GM21576 (cell line): ENCODE results near the gene TMEM169.
"Not testable (repeated sequence)": the region's sequence is repeated elsewhere in the genome, so short reads cannot be mapped to it uniquely, and the experiment has no call there.

ENCODE experiments used
- ATAC-seq: cut with Tn5 transposase; IDR thresholded peaks from one replicate; pipeline ENCODE4 v1.9.1; 2021; ENCODE audit warnings: mild to moderate bottlenecking, moderate library complexity; ENCODE audit not compliant: unreplicated experiment

The TMEM169 gene

DNA sequence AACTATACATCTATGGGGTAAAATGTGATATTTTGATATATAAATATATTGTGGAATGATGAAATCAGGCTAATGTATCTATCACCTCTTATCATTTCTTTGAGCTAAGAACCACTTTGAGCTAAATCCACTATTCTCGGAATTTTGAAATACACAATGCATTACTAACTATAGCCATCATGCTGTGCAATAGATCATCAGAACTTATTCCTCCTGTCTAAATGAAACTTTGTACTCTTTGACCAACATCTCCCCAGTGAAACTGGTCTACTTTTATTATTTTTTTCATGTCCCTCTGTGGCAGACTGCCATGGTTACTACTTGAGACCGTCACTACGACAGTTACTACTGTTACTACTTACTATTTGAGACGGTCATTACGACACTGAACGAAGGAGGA is 11.5 kb upstream of the TMEM169 start:
- ATAC-seq = no peak

DNA sequence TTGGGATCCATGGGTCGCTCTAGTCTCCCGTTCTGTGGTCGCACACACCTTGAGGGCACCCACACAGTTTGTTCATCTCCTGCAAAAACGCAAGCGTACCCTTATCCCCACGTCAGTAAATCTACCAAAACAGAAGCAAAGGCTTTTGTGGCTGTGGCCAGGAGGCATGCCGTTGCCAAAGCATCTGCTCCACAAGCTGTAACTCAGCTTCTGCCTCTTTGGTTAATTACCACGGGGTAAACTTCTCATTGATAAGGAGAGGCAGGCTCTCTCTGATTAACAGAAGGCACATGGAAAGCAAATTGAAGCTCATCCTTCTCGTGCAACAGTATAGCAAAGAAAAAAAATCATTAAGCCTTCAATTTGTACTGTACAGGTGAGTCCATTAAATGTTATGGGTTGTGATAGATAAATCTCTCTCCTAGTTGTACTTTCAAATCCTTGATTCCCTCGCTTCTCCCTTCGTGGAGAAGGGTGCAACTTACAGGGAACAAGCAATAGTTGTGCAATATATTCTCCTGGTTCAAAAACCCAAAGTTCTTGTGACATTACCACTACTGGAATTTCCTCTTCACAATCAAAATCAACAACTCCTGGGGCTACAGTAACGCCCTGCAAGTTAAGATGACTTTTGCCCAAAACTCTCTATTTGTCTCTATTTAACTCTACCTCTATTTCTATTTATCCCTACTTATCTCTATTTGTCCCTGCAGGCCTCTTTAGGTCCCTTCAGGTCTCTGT is 10.4 kb upstream of the TMEM169 start:
- ATAC-seq = no peak

DNA sequence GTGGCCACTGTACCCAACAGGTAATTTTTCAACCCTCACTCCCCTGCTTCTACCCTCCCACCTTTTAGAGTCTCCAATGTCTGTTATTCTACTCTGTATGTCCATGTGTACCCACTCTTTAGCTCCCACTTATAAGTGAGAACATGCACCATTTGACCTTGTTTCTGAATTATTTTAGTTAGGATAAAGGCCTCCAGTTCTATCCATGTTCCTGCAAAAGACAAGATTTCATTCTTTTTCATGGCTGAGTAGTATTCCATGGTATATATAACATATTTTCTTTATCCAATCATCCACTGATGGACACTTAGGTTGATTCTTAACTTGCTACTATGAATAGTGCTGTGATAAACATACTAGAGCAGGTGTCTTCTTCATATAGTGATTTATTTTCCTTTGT is 9.2 kb upstream of the TMEM169 start:
- no peak for ATAC-seq

DNA sequence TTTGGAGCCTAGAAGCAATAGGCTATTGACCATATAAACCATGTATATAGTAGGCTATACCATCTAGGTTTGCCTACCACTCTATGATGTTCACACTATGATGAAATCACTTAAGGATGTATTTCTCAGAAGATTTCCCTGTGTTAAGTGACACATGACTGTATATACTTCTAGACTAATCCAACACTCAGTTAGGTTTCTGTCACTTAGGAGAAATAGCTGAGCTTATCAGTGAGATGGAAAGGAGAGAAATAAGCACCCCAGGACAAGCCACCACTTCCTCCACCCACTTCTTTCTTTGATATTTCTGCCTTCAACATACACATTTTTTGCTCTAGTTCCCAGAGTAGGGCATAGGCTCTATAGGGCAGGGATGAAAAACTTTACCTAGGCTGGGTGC is 7.9 kb upstream of the TMEM169 start:
- ATAC-seq = no peak

DNA sequence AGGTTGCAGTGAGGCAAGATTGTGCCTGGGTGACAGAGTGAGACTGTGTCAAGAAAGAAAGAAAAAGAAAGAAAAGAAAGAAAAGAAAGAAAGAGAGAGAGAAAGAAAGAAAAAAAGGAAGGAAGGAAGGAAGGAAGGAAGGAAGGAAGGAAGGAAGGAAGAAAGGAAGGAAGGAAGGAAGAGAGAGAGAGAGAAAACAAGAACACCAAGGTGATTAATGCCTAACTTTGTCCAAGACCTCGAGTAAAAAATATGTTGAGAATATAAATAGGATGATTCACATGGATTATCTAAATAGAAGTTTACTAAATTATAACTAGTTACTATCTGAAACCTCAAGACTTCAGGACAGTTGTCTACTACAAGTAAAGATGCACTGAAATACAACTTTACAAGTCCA is 7.3 kb upstream of the TMEM169 start:
- ATAC-seq = no peak

DNA sequence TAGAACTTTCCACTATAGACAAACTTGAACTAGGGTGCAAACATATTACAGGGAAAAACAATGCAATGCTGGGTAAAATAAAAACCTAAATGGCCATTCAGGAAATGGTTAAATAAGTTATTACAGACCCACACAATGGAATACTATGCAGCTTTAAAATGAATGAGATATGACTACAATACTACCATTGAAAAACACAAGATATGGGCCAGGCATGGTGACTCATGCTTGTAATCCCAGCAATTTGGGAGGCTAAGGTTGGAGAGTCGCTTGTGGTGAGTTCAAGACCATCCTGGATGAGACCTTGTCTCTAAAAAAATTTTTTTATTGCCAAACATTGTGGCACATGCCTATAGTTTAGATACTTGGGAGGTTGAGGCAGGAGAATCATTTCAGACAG is 6.9 kb upstream of the TMEM169 start:
- no peak for ATAC-seq

DNA sequence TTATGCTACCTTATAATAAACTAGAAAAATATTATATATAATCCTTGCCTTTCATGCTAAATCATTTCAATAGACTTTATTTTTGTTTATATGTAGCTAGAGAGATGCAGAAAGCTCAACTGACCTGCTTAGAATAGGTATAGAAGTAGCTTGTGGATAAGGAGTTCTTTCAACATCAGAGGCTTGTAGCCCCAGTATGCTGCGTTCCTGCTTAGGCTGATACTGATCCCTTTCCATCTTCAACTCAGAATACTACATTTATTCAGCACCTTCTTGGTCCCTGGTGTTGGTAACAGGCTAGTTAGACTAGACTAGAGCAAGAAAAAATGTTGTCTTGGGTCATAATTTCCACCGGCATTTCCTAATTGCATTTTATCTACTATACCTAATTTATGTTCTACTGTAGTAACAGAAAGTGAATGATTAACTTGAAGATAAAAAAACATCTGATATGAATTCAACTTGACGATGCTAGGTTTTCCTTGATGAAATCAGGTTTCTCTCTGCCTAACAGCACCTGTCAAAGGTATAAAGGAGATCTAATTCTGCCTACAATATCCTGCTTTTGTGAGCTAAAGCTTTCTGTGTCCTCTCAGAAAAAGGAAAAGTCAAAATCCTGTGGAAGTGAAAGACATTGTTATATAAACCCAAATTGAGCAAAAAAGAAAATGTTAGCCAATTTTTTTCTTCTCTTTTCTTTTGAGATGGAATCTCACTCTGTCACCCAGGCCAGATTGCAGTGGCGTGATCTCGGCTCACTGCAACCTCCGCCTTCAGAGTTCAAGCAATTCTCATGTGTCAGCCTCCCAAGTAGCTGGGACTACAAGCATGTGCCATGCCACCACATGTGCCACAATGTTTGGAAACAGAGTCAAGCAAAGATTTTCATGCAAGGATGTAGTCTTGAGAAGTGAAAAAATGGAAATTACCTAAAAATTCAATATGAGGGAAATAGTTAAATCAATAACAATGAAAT is 5.9 kb upstream of the TMEM169 start:
- ATAC-seq = no peak

DNA sequence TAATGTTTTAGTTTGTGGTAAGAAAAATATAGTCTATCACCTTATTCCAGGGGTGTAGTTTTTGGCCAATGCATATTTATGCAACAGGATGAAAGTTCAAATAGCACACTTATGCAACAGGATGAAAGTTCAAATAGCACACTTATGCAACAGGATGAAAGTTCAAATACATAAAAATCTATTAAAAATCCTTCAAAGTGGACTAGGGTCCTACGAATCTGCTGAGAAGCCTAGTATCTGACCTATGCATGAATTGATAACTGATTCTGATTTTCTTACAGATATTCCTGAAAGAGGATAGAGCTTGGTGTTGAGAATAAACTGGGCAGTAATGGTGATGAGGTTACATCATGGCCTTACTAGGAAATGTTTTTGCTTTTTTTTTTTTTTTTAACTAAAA is 2.9 kb upstream of the TMEM169 start:
- no peak for ATAC-seq

DNA sequence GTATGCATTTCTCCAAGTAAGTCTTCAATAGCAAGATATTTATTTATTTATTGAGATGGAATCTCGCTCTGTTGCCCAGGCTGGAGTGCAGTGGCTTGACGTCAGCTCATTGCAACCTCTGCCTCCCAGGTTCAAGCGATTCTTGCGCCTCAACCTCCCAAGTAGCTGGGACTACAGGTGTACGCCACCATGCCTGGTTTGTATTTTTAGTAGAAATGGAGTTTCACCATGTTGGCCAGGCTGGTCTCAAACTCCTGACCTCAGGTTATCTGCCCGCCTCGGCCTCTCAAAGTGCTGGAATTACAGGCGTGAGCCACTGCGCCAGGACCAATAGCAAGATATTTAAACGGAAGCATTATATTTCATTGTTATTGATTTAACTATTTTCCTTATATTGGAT is 1.7 kb upstream of the TMEM169 start:
- not testable (repeated sequence) for ATAC-seq

DNA sequence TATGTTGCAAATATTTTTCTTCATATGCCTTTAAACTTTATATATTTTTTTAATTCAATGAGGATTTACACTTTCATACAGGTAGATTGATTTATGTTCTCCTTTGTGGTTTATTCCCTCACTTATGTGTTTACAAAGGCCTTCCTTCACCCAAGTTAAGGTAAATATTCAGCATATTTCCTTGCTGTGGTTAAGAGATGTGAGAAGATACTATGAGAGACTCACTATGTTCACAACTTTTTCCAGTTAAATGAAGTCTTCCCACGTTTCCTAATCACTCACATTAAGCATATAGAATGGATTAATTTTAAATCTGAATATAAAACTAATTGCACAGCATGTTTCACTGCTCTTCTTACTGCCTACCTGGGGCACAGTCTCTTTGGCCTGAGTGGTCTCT is 707 bp upstream of the TMEM169 start:
- peak; percentile 13 for ATAC-seq

DNA sequence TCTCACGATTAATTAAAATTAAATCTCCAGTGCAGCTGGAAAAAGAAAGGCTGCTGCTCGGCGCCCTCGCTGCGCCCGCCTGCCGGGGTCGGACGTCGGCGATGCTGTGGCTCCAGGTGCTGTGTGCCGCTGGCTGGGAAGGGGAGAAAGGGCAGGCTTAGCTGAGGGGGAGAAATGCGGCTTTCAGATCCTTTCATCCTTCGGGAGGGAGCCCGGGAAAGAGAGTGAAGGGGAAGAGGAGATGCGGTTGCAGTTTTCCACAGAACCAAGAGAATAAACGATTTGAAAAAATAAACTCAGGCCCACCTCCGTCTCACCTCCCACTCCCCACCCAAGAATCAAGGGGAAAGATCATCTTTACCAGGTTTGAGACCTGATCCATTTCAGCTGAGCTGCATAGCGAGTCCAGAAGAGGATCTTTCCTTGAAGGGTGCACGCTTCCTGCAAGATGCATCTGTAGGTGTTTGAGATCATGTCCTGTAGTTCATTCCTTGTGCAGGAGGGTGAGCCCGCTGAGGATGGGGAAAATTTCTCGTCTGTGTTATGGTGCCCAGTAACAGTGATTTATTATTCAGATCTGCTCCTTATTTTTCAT is 495 bp downstream of the TMEM169 start:
- no peak for ATAC-seq

DNA sequence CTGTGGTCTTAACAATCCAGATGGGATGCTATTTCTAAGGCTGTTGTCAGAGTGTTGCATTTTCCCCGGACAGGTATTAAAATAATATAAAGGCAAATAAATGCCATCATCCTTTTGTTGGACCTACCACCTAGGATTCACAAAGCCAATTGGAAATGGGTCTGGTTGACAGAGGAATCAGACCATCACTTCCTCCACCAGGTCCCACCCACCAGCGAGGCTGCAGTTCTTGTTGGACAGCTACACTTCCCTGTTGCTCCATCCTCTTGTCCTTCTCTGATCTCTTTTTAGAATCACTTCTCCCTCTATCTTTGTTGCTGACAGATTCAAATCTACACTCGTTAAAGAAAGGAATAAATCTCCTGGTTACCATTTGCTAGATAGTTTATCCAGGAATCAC is 1.1 kb downstream of the TMEM169 start:
- no peak for ATAC-seq

DNA sequence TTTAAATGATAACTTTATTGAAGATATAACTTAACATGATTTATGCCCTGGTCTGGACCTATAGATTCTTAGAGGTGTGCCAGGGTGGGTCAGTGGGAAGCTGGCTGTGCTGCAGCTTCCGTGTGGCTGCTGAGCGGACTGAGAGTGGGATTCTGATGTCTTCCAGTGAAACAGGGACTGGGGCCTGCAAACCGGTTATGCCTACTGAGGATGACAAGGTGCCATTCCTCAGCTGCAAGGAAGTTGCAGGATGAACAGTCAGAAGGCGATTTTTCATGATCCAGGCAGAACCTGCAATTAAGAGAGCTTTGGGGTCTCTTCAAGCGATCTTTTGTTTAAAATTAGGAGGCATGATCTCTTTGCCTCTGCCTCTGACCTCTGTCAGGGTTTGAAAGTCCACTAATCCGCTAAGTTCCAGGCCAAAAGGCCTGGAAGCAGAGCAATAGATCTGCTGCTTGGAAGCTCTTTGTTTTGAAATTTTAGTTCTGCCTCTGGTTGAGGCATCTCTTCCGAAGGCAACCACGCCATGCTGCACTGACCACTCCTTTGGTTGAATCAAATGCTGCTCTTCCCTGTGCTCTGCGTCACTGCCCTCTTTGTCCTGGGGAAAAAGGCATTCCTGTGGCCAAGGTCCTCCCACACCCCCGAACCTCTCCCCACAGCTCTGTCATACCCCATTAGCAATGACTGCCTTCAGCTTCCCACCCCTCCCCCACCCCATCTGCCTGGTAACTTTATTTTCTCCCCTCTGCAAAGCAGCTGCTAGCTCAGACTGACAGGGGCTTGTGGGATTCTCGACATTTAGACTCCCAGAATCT is 2.0 kb downstream of the TMEM169 start:
- ATAC-seq = no peak

DNA sequence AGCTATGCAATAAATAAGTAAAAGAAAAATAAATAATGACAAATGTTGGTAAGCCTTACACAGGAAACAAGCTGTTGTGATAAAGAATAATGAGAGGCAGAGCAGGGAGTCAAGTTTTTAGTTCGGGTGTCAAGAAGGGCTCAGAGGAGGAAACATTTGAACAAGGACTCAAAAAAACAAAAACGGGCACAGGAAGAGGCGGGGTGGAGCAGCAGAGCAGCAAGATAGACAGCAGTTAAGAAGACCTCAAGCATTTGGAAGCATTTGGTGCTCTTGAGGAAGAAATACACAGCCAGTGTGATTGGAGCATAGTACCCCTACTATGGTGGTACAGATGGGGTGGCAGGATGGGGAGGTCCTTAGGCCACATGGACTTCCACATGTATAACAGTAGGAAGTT is 2.8 kb downstream of the TMEM169 start:
- ATAC-seq = no peak

DNA sequence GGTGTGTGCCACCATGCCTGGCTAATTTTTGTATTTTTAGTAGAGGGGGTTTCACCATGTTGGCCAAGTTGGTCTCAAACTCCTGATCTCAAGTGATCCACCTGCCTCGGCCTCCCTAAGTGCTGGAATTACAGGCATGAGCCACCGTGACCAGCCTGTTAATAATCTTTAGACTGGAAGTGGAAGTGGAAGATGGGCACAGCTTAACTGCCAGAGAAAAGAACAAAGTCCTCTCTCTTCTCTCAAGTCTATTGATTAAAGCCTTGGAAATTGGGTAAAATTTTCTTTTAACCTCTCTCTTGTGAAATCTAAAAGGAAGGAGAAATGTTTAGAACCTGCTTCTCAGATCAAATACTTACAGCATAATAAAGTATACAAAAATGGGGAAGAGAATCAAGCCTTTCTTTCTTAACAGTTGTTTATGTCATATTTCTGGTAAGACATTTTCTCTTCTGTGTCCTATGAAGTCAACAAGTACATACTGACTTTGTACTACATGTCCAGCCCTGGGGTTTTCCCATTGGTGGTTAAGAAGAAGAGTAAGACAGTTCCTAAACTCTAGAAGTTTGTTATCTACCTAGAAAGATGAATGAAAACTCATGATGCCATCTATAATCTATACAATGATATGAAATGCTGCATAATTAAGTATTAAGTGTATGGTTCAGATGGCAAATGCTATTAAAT is 4.6 kb downstream of the TMEM169 start:
- no peak for ATAC-seq

DNA sequence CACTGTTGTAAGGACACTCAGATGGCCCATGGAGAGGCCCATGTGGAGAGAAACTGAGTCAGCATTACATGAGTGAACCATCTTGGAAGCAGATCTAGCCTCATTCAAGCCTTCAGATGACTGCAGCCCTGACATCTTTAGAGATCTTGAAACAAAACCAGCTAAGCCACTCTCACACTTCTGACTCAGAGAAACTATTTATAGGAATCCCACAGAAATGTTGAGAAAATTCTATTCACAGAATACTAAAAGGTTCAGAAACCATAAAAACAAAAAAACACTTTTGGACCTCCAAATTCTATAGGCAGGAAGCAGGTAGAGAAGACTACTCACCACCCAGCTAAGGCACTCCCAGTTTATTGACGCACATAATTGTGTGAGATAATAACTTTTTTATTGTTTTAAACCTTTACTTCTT is 8.7 kb downstream of the TMEM169 start:
- peak; percentile 68 for ATAC-seq

DNA sequence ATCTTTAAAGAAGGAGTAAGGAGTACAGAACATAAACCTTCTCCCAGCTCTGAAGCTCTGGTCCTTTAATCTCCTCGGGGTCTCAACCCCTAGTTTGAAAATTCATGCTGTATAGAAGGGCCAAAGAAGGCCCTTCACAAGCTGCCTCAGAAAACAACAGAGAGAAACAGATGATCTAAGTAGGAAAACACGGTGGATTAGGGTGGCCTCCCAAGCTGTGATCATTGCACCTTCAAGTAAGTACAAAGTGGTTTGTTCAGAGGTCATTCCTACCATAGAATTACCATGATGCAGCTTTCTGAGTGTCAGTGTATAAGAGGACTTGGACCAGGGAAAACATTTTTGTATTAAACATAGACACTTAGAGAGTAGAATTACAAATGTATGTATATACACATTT is 10.9 kb downstream of the TMEM169 start:
- no peak for ATAC-seq

DNA sequence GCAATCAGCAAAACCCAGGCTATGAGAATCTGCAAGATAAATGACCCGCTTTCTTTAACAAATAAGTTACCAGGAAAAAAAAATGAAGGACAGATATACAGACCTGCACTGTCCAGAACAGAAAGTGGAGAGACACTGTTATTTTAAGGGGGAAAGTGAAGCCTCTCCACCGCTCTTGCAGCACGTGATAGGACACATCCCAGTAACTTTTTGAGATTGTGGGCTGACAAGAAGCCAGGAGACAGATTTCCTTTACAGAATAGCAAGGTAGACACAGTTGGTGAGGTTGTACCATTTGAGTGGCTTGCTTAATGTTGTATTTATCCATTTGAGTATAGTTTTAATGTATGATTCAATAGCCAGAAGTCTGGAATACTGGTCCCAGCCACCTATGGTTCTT is 13.0 kb downstream of the TMEM169 start:
- ATAC-seq = no peak

DNA sequence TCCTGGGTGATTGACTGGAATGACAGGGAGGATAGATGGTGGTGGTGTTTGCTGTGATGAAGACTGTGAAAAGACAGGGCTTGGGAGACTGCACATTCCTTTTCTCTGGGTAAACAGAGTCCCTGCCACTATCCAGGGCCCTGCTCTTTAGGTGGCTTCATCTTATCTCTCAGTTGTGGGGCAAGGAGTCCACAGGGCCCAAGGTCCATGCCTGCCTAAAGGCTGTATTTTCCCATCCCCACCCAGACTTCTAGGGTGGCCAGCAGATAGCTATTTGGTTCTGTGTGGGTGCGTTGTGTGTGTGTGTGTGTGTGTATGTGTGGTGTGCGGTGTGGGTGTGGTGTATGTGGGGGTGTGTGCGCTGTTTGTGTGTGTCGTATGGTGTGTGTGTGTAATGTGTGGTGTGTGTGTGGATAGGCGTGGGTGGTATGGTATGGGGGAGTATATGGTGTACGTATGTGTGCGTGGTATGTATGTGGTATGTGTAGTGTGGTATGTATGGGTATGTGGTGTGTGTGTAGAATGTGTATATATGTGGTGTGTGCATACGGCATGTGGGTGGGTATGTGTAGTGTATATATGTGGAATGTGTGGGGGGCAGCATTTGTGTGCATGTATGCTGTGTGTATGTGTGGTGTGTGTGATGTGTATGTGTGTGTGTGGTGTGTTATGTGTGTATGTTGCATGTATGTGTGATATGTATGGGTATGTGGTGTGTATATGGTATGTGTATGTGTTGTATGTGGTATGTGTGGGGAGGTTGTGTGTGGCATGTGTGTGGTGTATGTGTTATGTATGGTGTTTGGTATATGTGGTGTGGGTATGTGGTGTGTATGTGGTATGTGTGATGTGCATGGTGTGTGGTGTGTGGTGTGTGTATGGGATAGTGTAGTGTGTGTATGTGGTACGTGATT is 17.0 kb downstream of the TMEM169 start:
- ATAC-seq = no peak
